Activated effector memory CD4-positive, alpha-beta T cell treated with anti-CD3 and anti-CD28 coated beads, Interleukin-2, amount 50 U/mL, for 16 hours (primary cell): Measurements from ENCODE around the gene RPAIN.

Experiments
- DNase-seq: peaks from one replicate; pipeline ENCODE4 v3.0.0-alpha.2; 2020

The RPAIN gene, protein sequence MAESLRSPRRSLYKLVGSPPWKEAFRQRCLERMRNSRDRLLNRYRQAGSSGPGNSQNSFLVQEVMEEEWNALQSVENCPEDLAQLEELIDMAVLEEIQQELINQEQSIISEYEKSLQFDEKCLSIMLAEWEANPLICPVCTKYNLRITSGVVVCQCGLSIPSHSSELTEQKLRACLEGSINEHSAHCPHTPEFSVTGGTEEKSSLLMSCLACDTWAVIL

DNA sequence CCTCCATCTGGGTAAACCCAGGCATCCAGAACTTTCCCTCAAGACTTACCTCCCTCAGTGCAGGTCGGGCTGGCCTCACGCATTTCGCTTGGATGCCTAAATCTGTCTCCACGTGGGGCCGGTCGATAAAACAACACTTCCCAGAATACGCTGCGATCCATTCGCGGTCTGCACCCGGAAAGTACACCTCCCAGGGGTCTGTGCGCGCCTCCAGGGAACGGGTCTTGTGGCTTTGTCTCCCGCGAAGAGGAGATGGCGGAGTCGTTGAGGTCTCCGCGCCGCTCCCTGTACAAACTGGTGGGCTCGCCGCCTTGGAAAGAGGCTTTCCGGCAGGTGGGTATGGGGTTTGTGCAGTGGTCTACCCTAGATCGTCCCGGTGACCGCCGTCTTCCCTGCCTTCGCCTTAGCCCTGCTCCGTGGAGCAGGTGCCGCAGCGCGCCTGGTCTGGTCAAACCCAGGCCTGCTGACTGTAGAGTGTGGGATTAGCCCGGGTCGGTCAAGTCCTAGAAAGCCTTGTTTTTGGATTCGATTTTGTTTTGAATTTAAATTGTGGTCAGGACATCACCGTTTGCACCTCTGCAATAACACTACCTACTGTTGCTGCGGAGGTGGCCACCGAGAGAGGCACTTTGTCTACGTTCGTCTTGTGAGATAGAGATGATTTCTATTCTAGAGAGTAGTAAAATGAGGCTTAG is at the start of gene RPAIN:
Gene RPAIN, plus strand, starts transcription at position 224 of the 695 bp plus-strand sequence. Its CDS starts 29 bp downstream, at position 253.
- peak; percentile 96 for DNase-seq

DNA sequence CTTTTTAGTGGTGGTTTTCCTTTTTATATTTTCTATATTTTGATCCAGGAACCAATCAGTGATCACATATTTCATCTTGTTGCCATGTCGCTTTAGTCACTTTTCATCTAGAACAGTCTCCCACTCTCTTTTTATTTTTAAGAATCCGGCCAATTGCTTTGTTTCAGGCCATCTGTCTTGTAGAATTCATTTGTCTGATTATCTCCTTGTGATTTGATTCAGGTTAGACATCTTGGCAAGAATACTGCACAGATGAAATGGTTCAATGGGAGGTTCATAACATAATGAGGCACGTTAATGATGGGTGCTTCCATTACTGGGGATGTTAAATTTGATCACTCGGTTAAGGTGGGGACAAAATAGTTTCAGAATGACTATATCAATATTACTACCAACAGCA is 49.6 kb upstream of the RPAIN start:
- no peak for DNase-seq

DNA sequence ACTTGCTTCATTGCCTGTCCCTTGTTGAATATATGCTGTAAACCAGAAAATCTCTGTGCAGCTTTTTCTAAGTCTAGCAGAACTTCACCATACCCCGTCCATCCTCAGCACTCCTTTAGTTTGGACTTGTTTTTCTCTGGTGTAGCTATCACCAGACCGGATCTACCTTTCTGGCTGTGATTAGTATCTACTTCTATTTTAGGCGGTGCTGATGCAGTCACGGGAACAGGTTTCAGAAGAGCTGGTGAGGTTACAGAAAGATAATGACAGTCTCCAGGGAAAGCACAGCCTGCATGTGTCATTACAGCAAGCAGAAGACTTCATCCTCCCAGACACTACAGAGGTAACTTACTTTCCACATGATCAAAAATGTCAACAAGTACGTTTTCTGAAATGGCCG is 46.9 kb upstream of the RPAIN start:
- no peak for DNase-seq

DNA sequence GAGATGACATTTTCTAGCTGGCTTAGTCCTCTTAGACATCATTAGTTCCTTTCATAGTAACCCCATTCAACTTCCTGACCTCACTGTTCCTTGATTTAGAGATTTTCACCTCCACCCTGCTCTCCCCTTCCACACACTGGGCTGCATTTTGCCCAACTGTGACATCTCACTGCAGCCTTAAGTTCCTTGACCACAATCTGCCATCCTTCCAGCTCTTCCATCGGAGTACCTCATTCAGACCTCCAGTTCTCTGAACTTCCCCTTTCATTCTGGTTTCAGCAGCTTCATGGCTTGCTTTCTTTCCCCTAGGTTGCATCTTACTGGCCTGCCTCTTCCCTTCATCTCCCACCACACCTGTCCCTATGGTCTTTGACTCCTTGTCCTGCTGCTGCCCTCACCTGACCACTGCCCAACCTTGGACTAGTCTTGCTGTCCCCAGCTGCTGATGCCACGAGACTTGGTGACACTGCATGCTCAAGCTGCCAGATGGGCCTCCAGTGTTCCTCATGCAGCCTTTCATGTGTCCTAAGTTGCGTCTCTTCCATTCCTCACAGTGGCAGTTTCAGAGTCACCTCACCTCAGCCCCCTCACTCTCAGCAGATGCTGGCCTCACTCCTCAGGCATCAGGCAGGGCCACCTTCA is 41.3 kb upstream of the RPAIN start:
- no peak for DNase-seq

DNA sequence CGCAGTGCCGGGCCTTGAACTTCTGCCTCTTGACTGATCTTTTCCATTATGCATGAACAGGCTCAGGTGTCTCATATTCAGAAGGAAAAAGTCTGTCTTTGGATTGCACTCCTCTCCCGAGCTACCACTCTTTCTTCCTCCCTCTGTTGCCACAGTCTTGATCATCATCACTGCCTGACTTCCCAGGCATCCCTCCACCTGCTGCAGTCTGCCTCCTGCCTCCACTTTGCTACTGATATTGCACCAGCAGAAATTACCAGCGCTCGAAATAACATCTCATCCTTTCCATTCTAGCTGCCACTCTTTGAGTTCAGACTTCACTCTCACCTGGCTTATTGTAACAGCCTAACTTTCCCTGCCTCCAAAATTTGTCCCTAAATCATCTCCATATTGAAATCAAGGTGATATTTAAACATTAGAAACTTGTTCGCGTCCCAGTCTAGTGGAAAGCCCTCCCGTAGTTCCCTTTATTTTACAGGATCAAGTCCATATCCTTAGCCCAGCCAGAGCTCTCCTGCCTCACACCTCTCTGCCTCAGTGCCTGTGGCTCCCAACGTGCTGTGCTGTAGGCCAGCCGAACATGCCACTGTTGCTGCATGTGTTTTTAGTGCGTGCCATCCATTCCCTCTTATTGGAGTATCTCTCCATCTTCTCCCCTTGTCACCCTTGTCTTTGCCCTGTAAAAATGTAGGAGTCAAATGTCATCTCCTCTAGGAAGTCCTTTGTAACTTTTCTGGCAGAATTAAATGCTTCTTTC is 40.5 kb upstream of the RPAIN start:
- no peak for DNase-seq

DNA sequence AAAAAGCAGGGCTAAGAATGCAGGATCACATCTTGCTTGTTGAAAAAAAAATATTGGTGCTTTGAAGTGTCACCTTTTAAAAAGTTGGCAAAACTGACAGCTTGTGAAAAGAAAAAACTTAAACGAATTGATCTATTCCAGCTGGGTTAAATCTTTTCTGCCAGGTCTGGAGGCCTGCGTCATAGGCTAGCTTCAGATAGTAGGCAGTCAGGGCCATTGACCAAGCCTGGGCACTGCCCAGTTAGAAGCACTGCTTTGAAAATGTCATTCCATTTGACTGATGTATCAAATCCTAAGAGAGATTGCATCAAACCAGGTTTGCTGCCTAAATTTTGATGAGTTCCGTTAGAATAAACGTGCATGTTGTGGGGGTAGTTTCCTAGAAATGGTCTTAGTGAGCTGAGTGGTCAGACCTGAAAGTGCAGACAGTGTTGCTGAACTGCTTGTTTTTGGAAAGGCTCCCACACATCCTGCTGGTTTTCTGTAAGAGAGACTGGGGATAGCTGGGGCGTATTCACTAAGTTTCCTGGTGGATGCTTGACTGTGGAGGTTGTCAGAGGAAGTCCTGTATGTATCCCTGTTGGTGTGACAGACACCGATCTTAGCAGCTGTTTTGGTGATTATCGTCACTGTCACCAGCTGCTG is 39.4 kb upstream of the RPAIN start:
- no peak for DNase-seq

DNA sequence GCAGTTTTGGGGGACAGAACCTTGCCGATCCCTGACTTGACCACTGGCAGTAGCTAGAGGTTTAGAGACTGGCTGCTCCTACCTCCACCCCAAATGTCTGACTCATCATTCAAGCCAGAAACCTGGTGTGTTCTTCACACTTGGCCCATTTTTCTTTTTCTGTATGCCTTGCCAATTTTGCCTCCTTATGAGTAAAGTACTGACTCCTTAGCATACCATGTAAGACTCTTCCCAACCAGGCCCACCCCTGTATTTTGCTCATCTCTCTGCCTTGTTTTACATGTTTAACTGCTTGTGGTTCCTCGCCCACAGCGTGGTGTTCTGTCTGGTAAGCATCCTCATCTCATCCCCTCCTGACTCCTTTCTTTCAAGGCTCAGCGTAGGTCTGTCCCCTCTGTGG is 38.4 kb upstream of the RPAIN start:
- no peak for DNase-seq

DNA sequence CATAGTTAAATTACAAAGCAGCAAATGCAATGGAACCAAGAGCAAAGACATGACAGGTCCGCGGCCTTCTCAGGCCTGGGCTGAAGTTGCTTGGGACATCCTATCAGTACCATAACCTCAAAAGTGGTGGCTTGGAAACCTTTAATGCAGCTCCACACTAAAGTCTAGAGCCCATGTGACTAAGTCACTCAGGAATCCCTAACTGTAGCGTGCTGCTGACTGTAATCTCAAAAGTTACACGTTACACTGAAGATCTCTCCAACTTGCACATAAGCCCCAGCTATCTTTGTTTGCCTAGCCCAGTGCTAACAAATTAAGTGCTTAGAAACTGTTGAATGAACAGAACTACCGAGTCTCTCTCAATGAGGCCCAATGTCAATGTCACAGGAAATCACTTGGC is 28.3 kb upstream of the RPAIN start:
- no peak for DNase-seq

DNA sequence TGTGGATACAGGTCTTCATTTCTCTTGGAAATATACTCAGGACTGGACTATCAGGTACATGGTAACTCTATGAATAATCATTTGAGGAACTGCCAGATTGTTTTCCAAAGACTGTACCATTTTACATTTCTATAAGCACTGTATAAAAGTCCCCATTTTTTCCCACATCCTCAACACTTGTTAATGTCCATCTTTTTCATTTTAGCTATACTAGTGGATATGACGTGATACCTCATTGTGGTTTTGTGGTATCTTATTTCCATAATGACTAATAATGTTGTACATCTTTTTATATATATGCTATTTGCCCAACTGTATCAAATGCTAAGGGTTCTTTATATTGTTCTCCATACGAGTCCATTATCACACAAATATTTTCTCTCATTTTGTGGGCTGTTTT is 23.4 kb upstream of the RPAIN start:
- no peak for DNase-seq

DNA sequence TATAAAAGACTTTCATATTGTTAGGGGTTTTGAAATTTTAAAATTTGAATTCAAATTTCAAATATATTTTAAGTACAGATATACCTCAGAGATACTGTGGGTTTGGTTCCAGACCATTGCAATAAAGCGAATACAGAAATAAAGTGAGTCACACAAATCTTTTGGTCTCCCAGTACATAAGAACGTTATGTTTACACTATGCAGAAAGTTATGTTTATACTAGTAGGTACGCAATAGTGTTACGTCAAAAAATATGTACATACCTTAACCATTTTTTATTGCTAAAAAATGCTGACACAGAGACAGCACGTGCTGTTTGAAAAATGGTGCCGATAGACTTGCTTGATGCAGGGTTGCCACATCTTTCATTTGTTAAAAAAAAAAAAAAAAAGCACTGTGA is 20.2 kb upstream of the RPAIN start:
- DNase-seq, result no peak

DNA sequence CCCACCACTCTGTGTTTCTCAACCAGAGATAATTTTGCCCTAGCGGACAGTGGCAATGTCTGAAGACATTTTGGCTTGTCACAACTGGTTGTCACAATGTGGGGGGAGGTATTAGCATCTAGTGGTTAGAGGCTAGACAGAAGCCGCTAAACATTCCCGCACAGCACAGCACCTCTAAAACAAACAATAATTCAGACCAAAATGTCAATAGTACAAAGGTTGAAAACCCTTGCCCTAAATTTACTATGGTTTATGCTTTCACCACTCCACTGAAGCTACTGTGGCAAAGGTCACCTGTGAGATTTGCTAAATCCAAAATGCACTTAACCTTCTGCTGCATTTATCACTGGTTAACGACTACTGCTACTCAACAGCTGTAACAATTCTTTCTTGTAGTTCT is 14.6 kb upstream of the RPAIN start:
- DNase-seq, result no peak

DNA sequence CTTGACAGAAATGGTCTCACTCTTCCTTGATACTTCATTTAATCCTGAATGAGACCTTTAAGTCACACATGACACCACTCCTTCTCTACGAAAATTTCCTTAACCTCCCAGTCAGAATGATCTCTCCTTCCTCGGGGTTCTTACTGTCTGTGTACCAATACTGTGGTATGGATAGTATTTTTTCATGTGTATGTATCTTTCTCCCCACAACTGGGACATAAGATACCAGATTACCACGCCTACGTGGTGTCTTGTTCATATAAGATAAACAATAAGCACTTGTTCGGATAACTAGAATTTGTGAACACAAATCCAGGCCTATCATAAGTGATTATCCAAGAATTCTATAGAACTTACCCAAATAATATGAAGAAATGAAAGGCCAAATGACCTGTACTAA is 11.8 kb upstream of the RPAIN start:
- DNase-seq, result no peak

DNA sequence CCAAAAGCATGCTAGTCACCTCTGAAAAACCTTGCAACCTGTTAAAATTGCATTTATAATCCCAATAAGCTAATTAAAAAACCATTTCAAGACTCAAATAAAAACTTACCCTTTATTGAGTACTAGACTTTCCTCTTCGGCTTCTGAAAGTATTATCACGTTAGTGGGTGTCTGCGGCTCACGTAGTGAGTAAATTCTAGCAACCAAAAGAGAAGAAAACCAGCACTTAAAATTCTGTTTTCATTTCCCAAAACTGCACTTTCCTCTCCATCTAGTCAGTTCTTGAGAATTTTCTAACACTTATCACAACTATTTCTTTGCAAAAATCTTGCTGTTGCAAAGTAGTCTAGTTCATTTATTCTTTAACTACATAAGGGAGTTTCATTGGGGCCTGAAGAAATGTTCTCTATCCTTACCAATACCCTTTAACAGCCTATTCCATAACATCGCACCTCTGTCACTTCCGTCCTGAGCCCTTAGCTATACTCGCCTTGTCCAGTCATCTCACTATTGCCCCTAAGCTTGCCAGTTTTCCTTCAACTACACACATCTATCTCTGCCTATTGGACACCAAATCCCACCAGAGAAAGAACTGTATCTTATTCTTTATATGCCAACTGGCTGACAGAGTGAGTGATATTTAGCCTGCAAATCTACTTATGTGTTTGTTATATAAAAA is 9.2 kb upstream of the RPAIN start:
- DNase-seq, result no peak

DNA sequence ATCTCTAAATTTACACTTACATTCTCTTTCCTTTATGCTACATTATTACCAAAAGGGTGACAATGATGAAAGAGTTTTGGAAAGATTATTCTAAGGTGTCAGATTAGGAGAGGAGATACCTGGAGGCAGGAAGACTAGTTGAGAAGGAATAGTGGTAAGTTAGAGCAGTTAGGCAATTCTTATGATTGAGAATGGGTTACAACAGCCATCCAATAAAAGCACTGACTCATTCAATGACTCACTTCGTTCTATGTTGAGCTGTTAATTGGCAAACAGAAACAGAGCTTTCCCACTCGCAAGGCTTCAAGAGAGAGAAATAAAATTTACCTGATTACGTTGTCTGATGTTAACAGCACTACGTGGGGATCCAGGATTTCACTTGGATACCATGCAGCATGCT is 6.3 kb upstream of the RPAIN start:
- DNase-seq, result no peak

DNA sequence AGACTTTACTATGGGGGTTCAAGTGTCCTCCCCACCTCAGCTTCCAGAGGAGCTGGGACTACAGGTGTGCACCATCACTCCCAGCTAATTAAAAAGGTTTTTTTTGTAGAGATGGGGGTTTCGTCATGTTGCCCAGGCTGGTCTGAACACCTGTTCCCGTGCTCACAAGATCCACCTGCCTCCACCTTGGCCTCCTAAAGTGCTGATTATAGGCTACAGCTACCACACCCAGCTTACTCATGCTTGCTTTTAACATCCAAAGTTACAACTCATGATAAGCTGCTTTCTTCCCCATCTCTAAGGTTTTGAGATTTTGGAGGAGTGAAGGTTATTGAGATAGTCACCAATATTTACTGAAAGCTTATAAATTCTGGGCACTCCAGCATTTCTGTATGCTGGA is 3.1 kb upstream of the RPAIN start:
- no peak for DNase-seq

DNA sequence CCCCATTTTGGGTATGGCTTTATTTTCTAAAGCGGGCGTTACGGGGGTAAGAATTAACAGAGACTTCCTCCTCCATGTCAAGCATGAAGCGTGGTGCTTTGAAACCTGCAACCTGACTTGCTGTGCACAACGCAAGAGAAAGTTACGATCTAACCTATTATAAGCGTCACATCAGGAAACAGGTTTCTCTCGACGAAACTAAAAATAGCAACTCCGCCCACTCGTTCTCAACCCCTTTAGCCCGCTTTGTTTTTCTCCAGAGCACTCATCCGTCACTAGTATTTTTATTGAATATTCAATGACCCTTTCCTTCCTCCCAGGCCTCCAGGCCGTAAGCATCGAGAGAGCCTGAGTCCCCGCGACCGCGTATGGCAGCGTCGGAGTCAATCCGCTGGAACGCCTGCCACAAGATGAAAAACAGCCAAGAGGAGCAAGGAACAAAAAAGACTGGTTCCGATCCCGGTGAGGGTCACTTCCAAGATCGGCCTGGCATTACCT is 1.1 kb upstream of the RPAIN start:
- peak; percentile 85 for DNase-seq

DNA sequence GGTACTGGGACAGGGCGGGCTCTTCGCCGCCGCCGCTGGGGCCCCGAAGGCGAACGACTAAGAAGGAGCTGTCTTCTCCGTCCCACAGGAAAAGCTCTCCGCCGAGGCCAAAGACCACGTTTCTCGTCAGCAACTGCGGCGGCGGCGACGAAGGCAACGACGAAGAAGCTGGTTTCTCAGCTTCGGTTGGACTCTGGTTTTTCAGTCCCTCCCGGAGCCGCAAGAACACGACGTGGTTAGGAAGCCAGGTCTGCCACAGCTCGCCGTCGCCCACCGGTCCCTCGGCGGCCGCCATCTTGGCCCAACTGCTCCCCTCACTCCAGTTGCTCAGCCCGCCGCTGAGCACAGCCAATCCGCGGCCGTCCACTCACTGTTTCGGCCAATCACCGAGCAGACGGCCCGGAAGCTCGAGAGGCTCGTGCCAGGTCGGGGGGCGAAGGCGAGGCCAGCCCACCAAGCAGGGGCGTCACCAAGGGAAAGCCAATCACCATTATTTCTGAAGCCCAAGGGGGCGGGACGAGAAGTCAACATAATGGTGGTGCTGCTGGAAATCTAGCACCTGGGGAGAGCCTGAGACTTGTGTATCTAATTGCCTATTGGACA is 525 bp upstream of the RPAIN start, which contains the start of gene NUP88:
Gene NUP88, minus strand, starts transcription at position 307 of the 603 bp plus-strand sequence. Its CDS starts 12 bp downstream, at position 295.
- peak; percentile 99 for DNase-seq

DNA sequence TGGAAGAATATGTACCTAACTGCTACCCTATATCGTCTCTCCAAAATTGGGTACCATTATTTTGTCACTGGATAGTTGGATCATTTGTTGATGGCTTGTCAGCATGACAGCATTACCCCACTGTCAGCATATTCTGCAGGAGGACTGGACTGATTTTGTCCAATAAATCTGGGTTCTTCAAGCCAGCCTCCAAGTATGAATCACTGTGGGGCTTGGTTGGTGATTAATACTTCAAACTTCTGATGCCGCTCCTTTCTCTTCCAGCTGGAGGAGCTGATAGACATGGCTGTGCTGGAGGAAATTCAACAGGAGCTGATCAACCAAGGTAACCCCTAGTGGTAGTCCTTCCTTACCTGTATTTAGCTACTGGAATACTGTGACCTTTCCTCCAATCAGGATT is 2.5 kb downstream of the RPAIN start:
- DNase-seq, result no peak

DNA sequence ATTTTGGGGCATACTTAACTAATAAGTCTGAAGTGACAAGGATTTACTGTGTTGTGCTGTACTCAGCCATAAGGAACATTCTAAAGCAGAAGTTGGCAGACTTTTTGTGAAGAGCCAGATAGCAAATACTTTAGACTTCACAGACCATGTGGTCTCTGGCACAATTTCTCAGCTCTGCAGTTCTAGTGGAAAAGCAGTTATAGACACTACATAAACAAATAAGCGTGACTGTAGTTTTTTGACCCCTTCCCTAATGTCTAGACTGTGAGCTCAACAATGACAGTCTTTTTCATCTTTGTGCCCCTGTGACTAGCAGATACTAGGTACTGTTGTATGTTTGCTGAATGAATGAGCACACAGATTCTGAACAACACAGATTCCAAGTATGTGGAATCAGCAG is 4.9 kb downstream of the RPAIN start:
- no peak for DNase-seq

DNA sequence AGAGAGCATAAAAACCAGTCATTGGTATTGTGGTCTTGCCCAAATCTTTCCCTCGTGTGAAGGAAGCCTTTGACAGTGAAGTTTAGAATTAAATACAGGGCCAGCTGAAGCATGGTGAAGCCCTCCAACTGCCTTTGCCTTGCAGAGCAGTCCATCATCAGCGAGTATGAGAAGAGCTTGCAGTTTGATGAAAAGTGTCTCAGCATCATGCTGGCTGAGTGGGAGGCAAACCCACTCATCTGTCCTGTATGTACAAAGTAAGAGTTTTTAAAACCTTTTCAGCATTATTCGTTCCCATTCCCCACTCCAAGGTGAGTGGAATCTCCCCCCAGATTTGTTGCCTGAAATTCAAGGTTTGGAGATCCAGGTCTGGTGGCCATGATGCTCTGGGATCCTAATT is 5.8 kb downstream of the RPAIN start:
- no peak for DNase-seq

DNA sequence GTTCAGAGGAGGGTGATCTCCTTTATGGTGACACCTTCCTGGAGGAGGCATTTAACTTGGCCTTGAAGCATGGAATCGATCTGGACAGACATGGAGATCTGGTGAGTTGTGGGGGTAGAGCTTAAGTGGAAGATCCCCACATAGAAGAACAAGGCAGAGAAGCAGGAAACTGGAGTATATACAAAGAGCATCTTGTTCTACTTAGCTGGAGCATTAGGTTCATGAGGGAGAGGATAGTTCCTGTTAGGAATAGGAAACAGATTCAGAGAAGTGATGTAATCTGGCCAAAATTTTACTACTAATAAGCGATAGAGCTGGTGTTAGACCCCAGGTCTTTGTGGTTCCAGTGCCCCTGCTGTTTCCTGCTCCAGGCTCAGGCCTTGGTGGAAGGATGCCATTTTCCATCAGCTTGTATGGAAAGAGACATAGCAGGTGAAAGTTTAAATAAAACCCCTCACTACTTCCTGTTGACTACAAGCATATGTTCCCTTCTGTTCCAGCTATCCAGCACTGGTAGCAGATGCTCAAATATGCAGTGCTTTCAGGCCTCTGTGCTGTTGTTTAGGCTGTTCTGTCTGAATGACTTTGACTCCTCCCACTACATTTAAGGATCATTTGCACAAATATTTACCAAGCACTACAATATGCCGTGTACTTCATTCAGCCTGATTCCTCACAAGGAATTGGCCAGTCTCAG is 9.4 kb downstream of the RPAIN start:
- DNase-seq, result no peak
